Measurements from ENCODE around the gene LIN52. TPM values are rescaled to one million over a fixed set of nuclear protein-coding genes. Genes with fewer than 3 reads are reported as not detected.

LIN52 gene
- total and polyA plus RNA-seq, 2 of the 13 experiments (the other 11 are each of a cell fraction or from before 2014, with no cell fraction given) = 11.4 to 23.3 TPM

GRCh38 chr14:74208642-74209041 lies 123.9 kb downstream of the LIN52 start:
- H3K27ac ChIP-seq (ENCODE audit: extremely low read length, insufficient read depth, low read length) = no peak overlapping the region
- WGBS (ENCODE audit: low lambda C conversion rate) = 48% methylated on average over 3 of the region's 8 CpGs
- in situ Hi-C loops (cut with HindIII; ENCODE audit: extremely low pct_ligation_motif_present, low pct_unique_long_range_greater_than_20kb) (no loop called here), intact Hi-C loops (cut with micrococcal nuclease; ENCODE audit: unreplicated experiment) (no loop called here)
- H2AFZ ChIP-seq (ENCODE audit: low read length) = no peak overlapping the region
- H3K4me3 ChIP-seq (replicated peaks in 1 of 3; ENCODE audit: insufficient read depth in 1 of 3, low read depth in 2 of 3, low read length in 3 of 3) = no peak overlapping the region
- POLR2A ChIA-PET = interaction anchor here (0.6 kb wide), 1 partner anchor 74 kb away, joined by 3 read pairs; no protein-coding TSS in a partner anchor
- no peaks in the 10 kb centered on the region for H3K36me3 ChIP-seq (replicated peaks in 1 of 2; ENCODE audit: control insufficient read depth in 1 of 2, insufficient read depth in 2 of 2, low read length in 2 of 2)
- no peak for DNase-seq (ENCODE audit: low spot score)
- no peaks in the 10 kb centered on the region for H4K20me1 ChIP-seq (ENCODE audit: insufficient read depth, low read length)
- no peaks in the 10 kb centered on the region for H3K9me3 ChIP-seq (ENCODE audit: low read length)
- H3K27me3 ChIP-seq (ENCODE audit: control insufficient read depth in 1 of 2, insufficient read depth in 2 of 2, low read length in 2 of 2) = peaks cover 0 to 4% of the 10 kb centered on the region in 2 experiments; a peak in 3 of 5 replicates
- no TSS peak for BruUV-seq (replicated peaks)
- H3K79me2 ChIP-seq (ENCODE audit: insufficient read depth, low read length) = no peaks in the 10 kb centered on the region
- no peak for ATAC-seq
- FAIRE-seq = no peak
- CTCF ChIA-PET (ENCODE audit: low intra/inter-chr PET ratio, low total read pairs) = interaction anchor here (1.4 kb wide), 1 partner anchor 48 kb away, joined by 4 read pairs; no protein-coding TSS in a partner anchor
- no peaks in the 10 kb centered on the region for H3K4me1 ChIP-seq (ENCODE audit: insufficient read depth, low read length)
- no peak overlapping the region for H3K4me2 ChIP-seq (ENCODE audit: low read depth, low read length)
- H3K9ac ChIP-seq (ENCODE audit: insufficient read depth, low read depth, low read length) = no peak overlapping the region
- TF ChIP-seq ZSCAN12 (CRISPR knock-in tag; IDR thresholded peaks at IDR 0.05) (no peak), ZNF280B (CRISPR knock-in tag; IDR thresholded peaks at IDR 0.05; ENCODE audit: borderline replicate concordance) (no peak), ZNF430 (CRISPR knock-in tag; IDR thresholded peaks at IDR 0.05) (no peak), ZBTB26 (CRISPR knock-in tag; IDR thresholded peaks at IDR 0.05; ENCODE audit: borderline replicate concordance) (no peak), ZBTB42 (CRISPR knock-in tag; IDR thresholded peaks at IDR 0.05) (no peak), THRA (CRISPR knock-in tag; IDR thresholded peaks at IDR 0.05; ENCODE audit: borderline replicate concordance) (no peak), MXI1 (IDR thresholded peaks at IDR 0.05; ENCODE audit: borderline replicate concordance, low read depth, low read length) (no peak), GATAD2A (CRISPR knock-in tag; IDR thresholded peaks at IDR 0.05) (no peak), ETV5 (CRISPR knock-in tag; IDR thresholded peaks at IDR 0.05; ENCODE audit: borderline replicate concordance) (no peak), HDAC2 (CRISPR knock-in tag; IDR thresholded peaks at IDR 0.05) (no peak), DPF2 (CRISPR knock-in tag; IDR thresholded peaks at IDR 0.05; ENCODE audit: borderline replicate concordance, low read depth) (no peak)

Data from HepG2 (cell line).